HEK293 (cell line): ENCODE measurements around the gene MCRIP1.
A peak's percentile ranks its signal among the peaks of the same experiment; 100 is the strongest.

ENCODE experiments used
- GLI4 ChIP-seq: fragments of 450-650 bp; formaldehyde crosslinking; IDR thresholded peaks from 2 replicates; pipeline ENCODE4 v1.5.1; 2016; ENCODE audit warnings: missing biosample characterization, missing genetic modification characterization
- ZNF302 ChIP-seq: fragments of 450-650 bp; formaldehyde crosslinking; IDR thresholded peaks from 2 replicates; pipeline ENCODE4 v1.5.1; 2016; ENCODE audit warnings: missing biosample characterization, missing genetic modification characterization, low read depth
- ZNF423 ChIP-seq: fragments of 450-650 bp; formaldehyde crosslinking; IDR thresholded peaks from 2 replicates; pipeline ENCODE4 v1.5.1; 2016; ENCODE audit warnings: missing biosample characterization, missing genetic modification characterization
- ZNF521 ChIP-seq: fragments of 450-650 bp; formaldehyde crosslinking; IDR thresholded peaks from 2 replicates; pipeline ENCODE4 v1.5.1; 2017; ENCODE audit warnings: missing biosample characterization, mild to moderate bottlenecking, missing genetic modification characterization
- ZXDB ChIP-seq: fragments of 450-650 bp; formaldehyde crosslinking; IDR thresholded peaks from 2 replicates; pipeline ENCODE4 v1.5.1; 2016; ENCODE audit warnings: missing biosample characterization, missing genetic modification characterization
- TF ChIP-seq, protein P1 (sequence below): fragments of 450-650 bp; formaldehyde crosslinking; IDR thresholded peaks from 2 replicates; pipeline ENCODE4 v1.5.1; 2016; ENCODE audit warnings: missing biosample characterization, missing genetic modification characterization, low read depth
- TF ChIP-seq, protein P2 (sequence below): fragments of 450-650 bp; formaldehyde crosslinking; IDR thresholded peaks from 2 replicates; pipeline ENCODE4 v1.5.1; 2016; ENCODE audit warnings: missing biosample characterization, missing genetic modification characterization
- TF ChIP-seq, protein P3 (sequence below): fragments of 450-650 bp; formaldehyde crosslinking; conservative IDR thresholded peaks from 2 replicates; pipeline ENCODE4 v1.5.1; 2016; ENCODE audit warnings: low read depth, missing biosample characterization, missing genetic modification characterization

DNA sequence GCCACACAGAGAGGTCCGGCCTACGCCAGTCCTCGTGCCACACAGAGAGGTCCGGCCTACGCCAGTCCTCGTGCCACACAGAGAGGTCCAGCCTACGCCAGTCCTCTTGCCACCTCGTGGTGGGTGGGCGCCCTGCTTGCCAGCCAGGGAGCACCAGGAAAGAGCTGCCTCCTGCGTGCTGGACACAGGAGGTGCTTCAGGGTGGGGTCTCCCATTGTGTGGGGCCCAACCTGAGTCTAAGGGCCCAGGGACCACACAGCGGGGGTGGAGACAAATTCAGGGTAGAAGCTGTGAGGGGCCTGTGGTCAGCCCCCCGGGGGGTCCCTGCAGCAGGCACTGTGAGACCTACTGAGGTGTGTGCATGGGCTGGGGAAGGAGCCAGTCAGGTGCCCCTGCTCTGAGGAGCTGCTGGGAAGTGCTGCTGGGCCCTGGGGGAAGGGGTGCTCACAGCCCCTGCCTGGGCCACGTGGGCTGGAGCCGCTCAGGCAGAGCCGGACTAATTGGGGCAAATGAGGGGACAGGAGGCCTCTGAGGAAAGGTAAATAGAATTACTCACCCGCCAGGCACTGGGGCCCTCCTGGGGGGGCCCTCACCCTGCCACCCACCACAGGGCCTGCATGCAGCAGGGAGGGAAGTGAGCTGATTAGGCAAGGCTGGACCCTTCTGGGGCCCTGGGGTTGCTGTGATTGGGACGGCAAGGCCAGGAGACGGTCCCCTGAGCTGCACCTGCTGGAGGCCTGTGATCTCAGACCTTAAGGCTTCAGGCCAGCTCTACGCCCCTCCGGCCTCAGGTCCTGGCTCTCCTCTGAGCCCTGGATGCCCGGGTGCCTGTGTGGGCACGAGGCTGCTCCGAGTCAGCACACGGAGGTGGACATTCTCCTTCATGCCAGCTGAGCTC lies 18.1 kb downstream of the MCRIP1 start:
- TF ChIP-seq ZNF423 (tag by site-specific recombination) (peak; percentile 62), ZNF302 (tag by site-specific recombination) (no peak), GLI4 (tag by site-specific recombination) (no peak), ZNF521 (tag by site-specific recombination) (no peak), ZXDB (tag by site-specific recombination) (no peak)
- TF ChIP-seq, protein P1, sequence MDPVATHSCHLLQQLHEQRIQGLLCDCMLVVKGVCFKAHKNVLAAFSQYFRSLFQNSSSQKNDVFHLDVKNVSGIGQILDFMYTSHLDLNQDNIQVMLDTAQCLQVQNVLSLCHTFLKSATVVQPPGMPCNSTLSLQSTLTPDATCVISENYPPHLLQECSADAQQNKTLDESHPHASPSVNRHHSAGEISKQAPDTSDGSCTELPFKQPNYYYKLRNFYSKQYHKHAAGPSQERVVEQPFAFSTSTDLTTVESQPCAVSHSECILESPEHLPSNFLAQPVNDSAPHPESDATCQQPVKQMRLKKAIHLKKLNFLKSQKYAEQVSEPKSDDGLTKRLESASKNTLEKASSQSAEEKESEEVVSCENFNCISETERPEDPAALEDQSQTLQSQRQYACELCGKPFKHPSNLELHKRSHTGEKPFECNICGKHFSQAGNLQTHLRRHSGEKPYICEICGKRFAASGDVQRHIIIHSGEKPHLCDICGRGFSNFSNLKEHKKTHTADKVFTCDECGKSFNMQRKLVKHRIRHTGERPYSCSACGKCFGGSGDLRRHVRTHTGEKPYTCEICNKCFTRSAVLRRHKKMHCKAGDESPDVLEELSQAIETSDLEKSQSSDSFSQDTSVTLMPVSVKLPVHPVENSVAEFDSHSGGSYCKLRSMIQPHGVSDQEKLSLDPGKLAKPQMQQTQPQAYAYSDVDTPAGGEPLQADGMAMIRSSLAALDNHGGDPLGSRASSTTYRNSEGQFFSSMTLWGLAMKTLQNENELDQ (tag by site-specific recombination) = no peak
- TF ChIP-seq, protein P2, sequence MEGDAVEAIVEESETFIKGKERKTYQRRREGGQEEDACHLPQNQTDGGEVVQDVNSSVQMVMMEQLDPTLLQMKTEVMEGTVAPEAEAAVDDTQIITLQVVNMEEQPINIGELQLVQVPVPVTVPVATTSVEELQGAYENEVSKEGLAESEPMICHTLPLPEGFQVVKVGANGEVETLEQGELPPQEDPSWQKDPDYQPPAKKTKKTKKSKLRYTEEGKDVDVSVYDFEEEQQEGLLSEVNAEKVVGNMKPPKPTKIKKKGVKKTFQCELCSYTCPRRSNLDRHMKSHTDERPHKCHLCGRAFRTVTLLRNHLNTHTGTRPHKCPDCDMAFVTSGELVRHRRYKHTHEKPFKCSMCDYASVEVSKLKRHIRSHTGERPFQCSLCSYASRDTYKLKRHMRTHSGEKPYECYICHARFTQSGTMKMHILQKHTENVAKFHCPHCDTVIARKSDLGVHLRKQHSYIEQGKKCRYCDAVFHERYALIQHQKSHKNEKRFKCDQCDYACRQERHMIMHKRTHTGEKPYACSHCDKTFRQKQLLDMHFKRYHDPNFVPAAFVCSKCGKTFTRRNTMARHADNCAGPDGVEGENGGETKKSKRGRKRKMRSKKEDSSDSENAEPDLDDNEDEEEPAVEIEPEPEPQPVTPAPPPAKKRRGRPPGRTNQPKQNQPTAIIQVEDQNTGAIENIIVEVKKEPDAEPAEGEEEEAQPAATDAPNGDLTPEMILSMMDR (tag by site-specific recombination) = no peak
- TF ChIP-seq, protein P3, sequence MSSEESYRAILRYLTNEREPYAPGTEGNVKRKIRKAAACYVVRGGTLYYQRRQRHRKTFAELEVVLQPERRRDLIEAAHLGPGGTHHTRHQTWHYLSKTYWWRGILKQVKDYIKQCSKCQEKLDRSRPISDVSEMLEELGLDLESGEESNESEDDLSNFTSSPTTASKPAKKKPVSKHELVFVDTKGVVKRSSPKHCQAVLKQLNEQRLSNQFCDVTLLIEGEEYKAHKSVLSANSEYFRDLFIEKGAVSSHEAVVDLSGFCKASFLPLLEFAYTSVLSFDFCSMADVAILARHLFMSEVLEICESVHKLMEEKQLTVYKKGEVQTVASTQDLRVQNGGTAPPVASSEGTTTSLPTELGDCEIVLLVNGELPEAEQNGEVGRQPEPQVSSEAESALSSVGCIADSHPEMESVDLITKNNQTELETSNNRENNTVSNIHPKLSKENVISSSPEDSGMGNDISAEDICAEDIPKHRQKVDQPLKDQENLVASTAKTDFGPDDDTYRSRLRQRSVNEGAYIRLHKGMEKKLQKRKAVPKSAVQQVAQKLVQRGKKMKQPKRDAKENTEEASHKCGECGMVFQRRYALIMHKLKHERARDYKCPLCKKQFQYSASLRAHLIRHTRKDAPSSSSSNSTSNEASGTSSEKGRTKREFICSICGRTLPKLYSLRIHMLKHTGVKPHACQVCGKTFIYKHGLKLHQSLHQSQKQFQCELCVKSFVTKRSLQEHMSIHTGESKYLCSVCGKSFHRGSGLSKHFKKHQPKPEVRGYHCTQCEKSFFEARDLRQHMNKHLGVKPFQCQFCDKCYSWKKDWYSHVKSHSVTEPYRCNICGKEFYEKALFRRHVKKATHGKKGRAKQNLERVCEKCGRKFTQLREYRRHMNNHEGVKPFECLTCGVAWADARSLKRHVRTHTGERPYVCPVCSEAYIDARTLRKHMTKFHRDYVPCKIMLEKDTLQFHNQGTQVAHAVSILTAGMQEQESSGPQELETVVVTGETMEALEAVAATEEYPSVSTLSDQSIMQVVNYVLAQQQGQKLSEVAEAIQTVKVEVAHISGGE = no peak
